Breast epithelium (tissue), 4 donors: ENCODE measurements around the gene SBNO1. TPM values are rescaled to one million over a fixed set of nuclear protein-coding genes. Genes with fewer than 3 reads are reported as not detected.

Experiments
- DNase-seq, 2 donors: peaks; one replicate each; pipeline ENCODE4 v3.0.0-alpha.2; 2019; ENCODE audit warnings: low spot score in 2 of 2
- H3K27ac ChIP-seq, 2 donors: fragments of 200-600 bp; sonication (generic) in 1 of 2; one replicate each; pipeline ENCODE4 v1.5.1; 2016 to 2019; ENCODE audit warnings: mild to moderate bottlenecking in 1 of 2
- H3K27me3 ChIP-seq, 2 donors: fragments of 200-600 bp; sonication (generic) in 1 of 2; one replicate each; pipeline versions ENCODE4 v1.5.1 to v1.6.0; 2017 to 2019; ENCODE audit warnings: control low read depth in 1 of 2, mild to moderate bottlenecking in 1 of 2
- H3K36me3 ChIP-seq: fragments of 200-600 bp; one replicate; pipeline ENCODE4 v1.5.1; 2019
- H3K4me1 ChIP-seq, 2 donors: fragments of 200-600 bp; sonication (generic); one replicate each; pipeline ENCODE4 v1.5.1; 2016 to 2019; ENCODE audit warnings: control low read depth in 1 of 2
- H3K4me3 ChIP-seq, 3 donors: fragments of 200-600 bp; sonication (generic); 1 replicate in 2 of 3; 2 replicates in 1 of 3; pipeline ENCODE4 v1.5.1; 2016 to 2019; ENCODE audit warnings: mild to moderate bottlenecking in 3 of 3, moderate library complexity in 2 of 3
- H3K9me3 ChIP-seq, 2 donors: fragments of 200-600 bp; sonication (generic) in 1 of 2; one replicate each; pipeline ENCODE4 v1.5.1; 2016 to 2019; ENCODE audit warnings: control low read depth in 1 of 2
- POLR2A ChIP-seq: fragments of 450-650 bp; IDR thresholded peaks from one replicate; pipeline ENCODE4 v1.6.1; 2016; ENCODE audit warnings: antibody characterized with exemption, mild to moderate bottlenecking, moderate library complexity
- POLR2AphosphoS5 ChIP-seq, 3 donors: sonication (generic); formaldehyde crosslinking; IDR thresholded peaks; one replicate each; pipeline ENCODE4 v1.6.1; 2017; ENCODE audit warnings: antibody characterized with exemption in 3 of 3
- intact Hi-C: fragments of 100-400 bp; cut with DNase I; formaldehyde crosslinking; loops from one replicate; pipeline ENCODE4 v1.15.1; 2023; ENCODE audit warnings: low total_unique reads
- total RNA-seq, 3 donors: library from RNA; depleted of rRNA; stranded (reverse); fragments of >200 nt; gene quantifications; one replicate each; pipeline ENCODE4 v1.1.0, GENCODE V29; 2016
- TF ChIP-seq, protein P1 (sequence below), 3 donors: fragments of 450-650 bp; IDR thresholded peaks; one replicate each; pipeline ENCODE4 v1.5.1; 2016 to 2017; ENCODE audit warnings: antibody characterized with exemption in 3 of 3, mild to moderate bottlenecking in 3 of 3, moderate library complexity in 3 of 3

SBNO1 gene
- total RNA-seq, 3 donors from 2014 or later, result 20.3 to 31.0 (median 22.9) TPM

DNA sequence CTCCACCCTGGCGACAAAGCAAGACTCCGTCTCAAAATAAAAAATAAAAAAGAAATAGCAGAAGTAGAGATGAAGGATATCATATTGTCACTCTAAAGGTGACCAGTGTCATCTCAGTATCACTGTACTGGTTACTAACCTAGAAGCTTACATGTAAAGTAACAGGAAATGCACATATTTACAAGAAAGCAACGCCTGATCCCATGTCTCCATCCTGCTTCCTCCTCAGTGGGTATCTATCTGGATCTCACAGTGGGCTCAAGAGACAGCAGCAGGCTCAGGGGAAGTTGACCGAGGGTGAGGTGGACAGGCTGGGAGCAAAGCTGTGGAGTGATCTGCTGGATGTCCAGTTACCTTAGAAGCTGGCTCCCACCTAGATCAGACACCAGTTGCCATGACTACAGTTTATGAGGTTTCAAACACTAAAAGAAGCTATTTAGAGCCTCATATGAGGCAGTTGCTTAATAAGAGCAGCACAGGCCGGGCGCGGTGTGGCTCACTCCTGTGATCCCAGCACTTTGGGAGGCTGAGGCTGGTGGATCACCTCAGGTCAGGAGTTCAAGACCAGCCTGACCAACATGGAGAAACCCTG lies 120.9 kb downstream of the SBNO1 start:
- Histone ChIP-seq H3K36me3 (no peaks in the 10 kb centered on the region), H3K4me1 (no peaks in the 10 kb centered on the region), H3K27ac (no peak overlapping the region), H3K27me3 (no peaks in the 10 kb centered on the region), H3K4me3 (no peak overlapping the region), H3K9me3 (no peaks in the 10 kb centered on the region)
- intact Hi-C loops, result loop anchor here (5.0 kb wide), 1 partner anchor 1031 kb away; no protein-coding TSS in a partner anchor
- DNase-seq, result no peak
- TF ChIP-seq POLR2A (no peak), POLR2AphosphoS5 (IDR thresholded peaks at IDR 0.05) (no peak)
- TF ChIP-seq, protein P1, sequence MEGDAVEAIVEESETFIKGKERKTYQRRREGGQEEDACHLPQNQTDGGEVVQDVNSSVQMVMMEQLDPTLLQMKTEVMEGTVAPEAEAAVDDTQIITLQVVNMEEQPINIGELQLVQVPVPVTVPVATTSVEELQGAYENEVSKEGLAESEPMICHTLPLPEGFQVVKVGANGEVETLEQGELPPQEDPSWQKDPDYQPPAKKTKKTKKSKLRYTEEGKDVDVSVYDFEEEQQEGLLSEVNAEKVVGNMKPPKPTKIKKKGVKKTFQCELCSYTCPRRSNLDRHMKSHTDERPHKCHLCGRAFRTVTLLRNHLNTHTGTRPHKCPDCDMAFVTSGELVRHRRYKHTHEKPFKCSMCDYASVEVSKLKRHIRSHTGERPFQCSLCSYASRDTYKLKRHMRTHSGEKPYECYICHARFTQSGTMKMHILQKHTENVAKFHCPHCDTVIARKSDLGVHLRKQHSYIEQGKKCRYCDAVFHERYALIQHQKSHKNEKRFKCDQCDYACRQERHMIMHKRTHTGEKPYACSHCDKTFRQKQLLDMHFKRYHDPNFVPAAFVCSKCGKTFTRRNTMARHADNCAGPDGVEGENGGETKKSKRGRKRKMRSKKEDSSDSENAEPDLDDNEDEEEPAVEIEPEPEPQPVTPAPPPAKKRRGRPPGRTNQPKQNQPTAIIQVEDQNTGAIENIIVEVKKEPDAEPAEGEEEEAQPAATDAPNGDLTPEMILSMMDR (IDR thresholded peaks at IDR 0.05), result no peak

DNA sequence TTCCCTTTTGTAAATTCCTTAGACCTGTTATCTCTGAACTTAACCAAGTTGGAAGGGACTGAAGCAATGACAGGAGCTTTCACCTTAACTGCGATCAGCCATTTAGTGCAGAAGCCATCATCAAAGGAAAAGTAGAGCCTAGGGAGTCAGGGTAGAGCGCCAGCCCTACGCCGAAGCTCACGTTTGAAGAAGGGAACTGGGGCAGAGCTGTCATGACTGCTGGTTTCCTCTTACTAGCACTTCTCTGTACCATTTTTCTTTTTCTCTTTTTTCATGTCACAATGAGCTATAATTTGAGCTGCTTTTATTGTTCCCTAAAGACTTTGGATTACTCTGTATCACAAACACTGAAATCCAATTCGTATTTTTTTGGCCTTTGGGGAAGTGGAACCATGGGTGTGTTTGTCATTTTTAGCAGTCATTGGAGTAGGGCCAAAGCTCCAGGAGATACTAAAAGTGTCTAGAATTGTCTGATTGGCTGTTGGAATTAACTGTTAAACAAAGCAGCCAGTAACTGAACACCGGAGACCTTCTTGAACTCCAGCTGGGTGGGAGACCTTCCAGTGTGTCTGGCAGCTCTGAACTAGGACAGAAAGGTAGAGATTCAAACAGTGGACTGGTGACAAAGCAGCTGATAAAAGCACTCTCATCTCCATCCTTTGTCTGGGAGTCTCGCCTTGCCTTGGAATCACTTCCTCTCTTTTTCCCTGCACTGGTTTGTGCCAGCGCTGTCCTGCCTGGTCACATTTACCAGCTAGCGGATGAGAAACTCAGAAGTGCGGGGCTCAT lies 122.3 kb downstream of the SBNO1 start:
- Histone ChIP-seq H3K27me3 (no peaks in the 10 kb centered on the region), H3K27ac (peak overlapping the region in 1 of 2 donors; percentile 26), H3K4me3 (no peak overlapping the region), H3K4me1 (no peaks in the 10 kb centered on the region), H3K9me3 (no peaks in the 10 kb centered on the region), H3K36me3 (no peaks in the 10 kb centered on the region)
- intact Hi-C loops, result loop anchor here (5.0 kb wide), 1 partner anchor 1030 kb away; no protein-coding TSS in a partner anchor
- TF ChIP-seq POLR2A (no peak), POLR2AphosphoS5 (IDR thresholded peaks at IDR 0.05) (no peak)
- TF ChIP-seq, protein P1 (IDR thresholded peaks at IDR 0.05), result no peak
- no peak for DNase-seq

Other genes starting within 250 kb of the SBNO1 start
- gene PITPNM2, start 213.8 kb downstream of the SBNO1 start, total RNA-seq, result 1 to 10 TPM; 2.3 to 7.5 (median 2.4) TPM
- gene MPHOSPH9, start 131.7 kb downstream of the SBNO1 start, total RNA-seq, result 10 to 100 TPM; 19.0 to 28.6 (median 21.7) TPM
- gene MTRFR, start 131.4 kb downstream of the SBNO1 start, total RNA-seq, result 1 to 10 TPM; 5.6 to 8.8 (median 8.6) TPM
- gene CDK2AP1, start 93.0 kb downstream of the SBNO1 start, total RNA-seq, result 100 to 1,000 TPM in 2 of 3 donors, 10 to 100 TPM in 1; 81.3 to 133 (median 118) TPM
- 10 to 100 TPM; 27.4 to 53.0 (median 31.1) TPM for gene KMT5A, start 19.3 kb upstream of the SBNO1 start, total RNA-seq
- gene RILPL2, start 71.8 kb upstream of the SBNO1 start, total RNA-seq, result 10 to 100 TPM in 1 of 3 donors, 1 to 10 TPM in 2; 8.9 to 11.8 (median 9.1) TPM
- gene SNRNP35, start 93.3 kb upstream of the SBNO1 start, total RNA-seq, result 10 to 100 TPM; 14.6 to 24.1 (median 17.7) TPM
- gene RILPL1, start 168.9 kb upstream of the SBNO1 start, total RNA-seq, result 10 to 100 TPM; 14.4 to 15.1 (median 14.7) TPM
- gene TMED2, start 219.7 kb upstream of the SBNO1 start, total RNA-seq, result 100 to 1,000 TPM; 137 to 153 (median 152) TPM
- 10 to 100 TPM; 17.3 to 36.4 (median 19.7) TPM for gene DDX55, start 237.3 kb upstream of the SBNO1 start, total RNA-seq